A673 (cell line): ENCODE measurements around the gene RIC1.

Experiments used
- CTCF ChIP-seq: fragments of 300-800, 200-600 bp; sonication (generic); conservative IDR thresholded peaks from 2 replicates; pipeline ENCODE4 v1.5.1; 2017; ENCODE audit warnings: low read depth, mild to moderate bottlenecking, antibody characterized with exemption, low read length, moderate library complexity, mixed read lengths
- EZH2 ChIP-seq: fragments of 200-600 bp; sonication (generic); IDR thresholded peaks from 2 replicates; pipeline ENCODE4 v1.6.1; 2017; ENCODE audit warnings: borderline replicate concordance, low read depth, mild to moderate bottlenecking, mixed read lengths, antibody characterized with exemption, low read length; ENCODE audit not compliant: poor library complexity, severe bottlenecking

- no peak for TF ChIP-seq CTCF
- no peak for TF ChIP-seq EZH2
Observed at GRCh38 chr9:5736563-5737346, 107.8 kb downstream of the RIC1 start.
